Measurements from ENCODE around the gene IFITM5. TPM values are rescaled to one million over a fixed set of nuclear protein-coding genes. Genes with fewer than 3 reads are reported as not detected.

Gene IFITM5
- total RNA-seq, result not detected

- Mint-ChIP-seq H3K4me3 (no peak within 1 kb of the TSS), H3K36me3 (ENCODE audit: low read depth) (peaks cover 3% of the 10 kb centered on the region), H3K27me3 (peaks cover 1% of the 10 kb centered on the region), H3K27ac (no peak within 1 kb of the TSS), H3K9me3 (no peaks in the 10 kb centered on the region), H3K4me1 (peaks cover 25% of the 10 kb centered on the region)
- ChIA-PET CTCF (interaction anchor here (0.9 to 1.3 kb wide), 3 partner anchors 41 to 104 kb away, joined by 3 read pairs; no protein-coding TSS in a partner anchor), POLR2A (interaction anchor here (0.6 kb wide), 1 partner anchor 18 kb away, joined by 3 read pairs; no protein-coding TSS in a partner anchor)
- no peak for DNase-seq
Measured at GRCh38 chr11:299081-299891, at the start of gene IFITM5. IFITM5 (minus strand) TSS chr11:299526; CDS start chr11:299490, 36 bp downstream.

GRCh38 chr11:346529-346928 is 47.2 kb upstream of the IFITM5 start:
- no peak overlapping the region for H3K4me3 Mint-ChIP-seq
- peaks cover 1% of the 10 kb centered on the region for H3K9me3 Mint-ChIP-seq
- H3K27ac Mint-ChIP-seq, result no peak overlapping the region
- H3K4me1 Mint-ChIP-seq, result peaks cover 21% of the 10 kb centered on the region
- no peaks in the 10 kb centered on the region for H3K36me3 Mint-ChIP-seq (ENCODE audit: low read depth)
- H3K27me3 Mint-ChIP-seq, result peaks cover 8% of the 10 kb centered on the region
- DNase-seq, result no peak
- CTCF ChIA-PET, result interaction anchor here (1.6 kb wide), 1 partner anchor 16 kb away, joined by 5 read pairs; no protein-coding TSS in a partner anchor
- POLR2A ChIA-PET, result no interaction called here

- POLR2A ChIA-PET, result no interaction called here
Measured at GRCh38 chr11:344836-345578, 45.7 kb upstream of the IFITM5 start.

GRCh38 chr11:342328-342727 is 43.0 kb upstream of the IFITM5 start:
- no peak overlapping the region for H3K4me3 Mint-ChIP-seq
- no peak for DNase-seq
- H3K27me3 Mint-ChIP-seq, result peaks cover 19% of the 10 kb centered on the region
- ChIA-PET POLR2A (no interaction called here), CTCF (interaction anchor here (1.3 kb wide), 1 partner anchor 13 kb away, joined by 5 read pairs; no protein-coding TSS in a partner anchor)
- H3K27ac Mint-ChIP-seq, result no peak overlapping the region
- peaks cover 19% of the 10 kb centered on the region for H3K4me1 Mint-ChIP-seq
- peaks cover 5% of the 10 kb centered on the region for H3K36me3 Mint-ChIP-seq (ENCODE audit: low read depth)
- H3K9me3 Mint-ChIP-seq, result peaks cover 2% of the 10 kb centered on the region

More at GRCh38 chr11:344836-345578, 45.7 kb upstream of the IFITM5 start:
- H3K36me3 Mint-ChIP-seq (ENCODE audit: low read depth), result peaks cover 5% of the 10 kb centered on the region
- no peak overlapping the region for H3K4me3 Mint-ChIP-seq
- peaks cover 19% of the 10 kb centered on the region for H3K4me1 Mint-ChIP-seq
- H3K27ac Mint-ChIP-seq, result no peak overlapping the region
- DNase-seq, result no peak
- H3K9me3 Mint-ChIP-seq, result peaks cover 2% of the 10 kb centered on the region
- peaks cover 19% of the 10 kb centered on the region for H3K27me3 Mint-ChIP-seq
- CTCF ChIA-PET, result interaction anchor here (0.6 to 1.6 kb wide), 6 partner anchors 8 to 174 kb away, joined by 3 to 5 read pairs (median 3); partner anchors contain the start of gene NLRP6

GRCh38 chr11:340539-341512 is 41.5 kb upstream of the IFITM5 start:
- ChIA-PET CTCF (interaction anchor here (1.1 to 2.1 kb wide), 5 partner anchors 11 to 42 kb away, joined by 3 to 12 read pairs (median 6); partner anchors contain the start of gene IFITM5), POLR2A (no interaction called here)
- peaks cover 5% of the 10 kb centered on the region for H3K36me3 Mint-ChIP-seq (ENCODE audit: low read depth)
- peaks cover 2% of the 10 kb centered on the region for H3K9me3 Mint-ChIP-seq
- no peak overlapping the region for H3K27ac Mint-ChIP-seq
- peaks cover 30% of the 10 kb centered on the region for H3K4me1 Mint-ChIP-seq
- no peak overlapping the region for H3K4me3 Mint-ChIP-seq
- no peak for DNase-seq
- H3K27me3 Mint-ChIP-seq, result peaks cover 16% of the 10 kb centered on the region

GRCh38 chr11:339963-340362 is 40.6 kb upstream of the IFITM5 start:
- Mint-ChIP-seq H3K27me3 (peaks cover 13% of the 10 kb centered on the region), H3K27ac (no peak overlapping the region), H3K4me1 (peaks cover 35% of the 10 kb centered on the region), H3K4me3 (no peak overlapping the region), H3K36me3 (ENCODE audit: low read depth) (peaks cover 5% of the 10 kb centered on the region), H3K9me3 (peaks cover 2% of the 10 kb centered on the region)
- no peak for DNase-seq
- ChIA-PET POLR2A (no interaction called here), CTCF (interaction anchor here (0.6 to 2.1 kb wide), 7 partner anchors 10 to 133 kb away, joined by 3 to 12 read pairs (median 6); partner anchors contain the start of gene IFITM5)

GRCh38 chr11:337711-338110 is 38.4 kb upstream of the IFITM5 start:
- peaks cover 13% of the 10 kb centered on the region for H3K27me3 Mint-ChIP-seq
- H3K36me3 Mint-ChIP-seq (ENCODE audit: low read depth), result peaks cover 10% of the 10 kb centered on the region
- peaks cover 46% of the 10 kb centered on the region for H3K4me1 Mint-ChIP-seq
- CTCF ChIA-PET, result interaction anchor here (1.3 to 1.6 kb wide), 2 partner anchors 8 to 17 kb away, joined by 3 to 7 read pairs; no protein-coding TSS in a partner anchor
- no peak overlapping the region for H3K27ac Mint-ChIP-seq
- H3K9me3 Mint-ChIP-seq, result peaks cover 7% of the 10 kb centered on the region
- no peak overlapping the region for H3K4me3 Mint-ChIP-seq
- POLR2A ChIA-PET, result no interaction called here
- DNase-seq, result no peak

GRCh38 chr11:336659-337198 is 37.4 kb upstream of the IFITM5 start:
- DNase-seq, result no peak
- CTCF ChIA-PET, result interaction anchor here (0.7 to 1.3 kb wide), 2 partner anchors 18 to 22 kb away, joined by 3 read pairs; no protein-coding TSS in a partner anchor
- peaks cover 48% of the 10 kb centered on the region for H3K4me1 Mint-ChIP-seq
- no peak overlapping the region for H3K4me3 Mint-ChIP-seq
- H3K27ac Mint-ChIP-seq, result peak overlapping the region; percentile 47
- peaks cover 7% of the 10 kb centered on the region for H3K9me3 Mint-ChIP-seq
- H3K27me3 Mint-ChIP-seq, result peaks cover 13% of the 10 kb centered on the region
- POLR2A ChIA-PET, result no interaction called here
- H3K36me3 Mint-ChIP-seq (ENCODE audit: low read depth), result peaks cover 12% of the 10 kb centered on the region

- POLR2A ChIA-PET, result no interaction called here
Measured at GRCh38 chr11:335779-336658, 36.7 kb upstream of the IFITM5 start.

GRCh38 chr11:334264-334994 is 35.1 kb upstream of the IFITM5 start:
- ChIA-PET CTCF (interaction anchor here (0.9 to 1.0 kb wide), 2 partner anchors 15 to 185 kb away, joined by 3 to 4 read pairs; no protein-coding TSS in a partner anchor), POLR2A (no interaction called here)
- Mint-ChIP-seq H3K9me3 (peaks cover 4% of the 10 kb centered on the region), H3K4me3 (no peak overlapping the region), H3K27ac (no peak overlapping the region), H3K27me3 (no peaks in the 10 kb centered on the region), H3K36me3 (ENCODE audit: low read depth) (peaks cover 11% of the 10 kb centered on the region), H3K4me1 (peaks cover 59% of the 10 kb centered on the region)
- DNase-seq, result no peak

More at GRCh38 chr11:335779-336658, 36.7 kb upstream of the IFITM5 start:
- no peak for DNase-seq
- peaks cover 48% of the 10 kb centered on the region for H3K4me1 Mint-ChIP-seq
- CTCF ChIA-PET, result no interaction called here
- peak overlapping the region; percentile 47 for H3K27ac Mint-ChIP-seq
- peaks cover 15% of the 10 kb centered on the region for H3K36me3 Mint-ChIP-seq (ENCODE audit: low read depth)
- no peak overlapping the region for H3K4me3 Mint-ChIP-seq
- H3K9me3 Mint-ChIP-seq, result peaks cover 4% of the 10 kb centered on the region
- peaks cover 8% of the 10 kb centered on the region for H3K27me3 Mint-ChIP-seq

Measured in activated CD4-positive, alpha-beta T cell treated with anti-CD3 and anti-CD28 coated beads, Interleukin-2, amount 10 ng/mL, durations not matched to agents 7 days and 5 days (primary cell).